GM12892 (cell line): ENCODE data around the gene FAM124A.

Source experiments
- POLR2A ChIP-seq: IDR thresholded peaks from 2 replicates; pipeline ENCODE4 v1.6.1; 2011; ENCODE audit warnings: low read depth, low read length, control low read depth
- POLR2AphosphoS5 ChIP-seq: IDR thresholded peaks from 2 replicates; pipeline ENCODE4 v1.6.1; 2011; ENCODE audit warnings: low read depth, low read length, control low read depth

DNA sequence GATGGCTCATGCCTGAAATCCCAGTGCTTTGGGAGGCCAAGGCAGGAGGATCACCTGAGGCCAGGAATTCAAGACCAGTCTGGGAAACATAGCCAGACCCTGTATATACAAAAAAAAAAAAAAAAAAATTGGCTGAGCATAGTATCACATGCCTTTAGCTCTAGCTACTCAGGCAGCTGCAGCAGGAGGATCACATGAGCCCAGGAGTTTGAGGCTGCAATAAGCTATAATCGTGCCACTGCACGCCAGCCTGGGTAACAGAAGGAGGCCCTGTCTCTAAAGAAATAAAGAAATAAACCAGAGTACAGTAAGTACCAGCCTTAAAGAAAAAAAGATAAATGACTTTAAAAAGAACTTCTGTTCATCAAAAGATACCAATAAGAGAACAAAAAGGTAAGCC is 52.9 kb downstream of the FAM124A start:
- TF ChIP-seq POLR2A (no peak), POLR2AphosphoS5 (no peak)
